GM21360 (cell line): Measurements from ENCODE around the gene PDE11A.
"Not testable (repeated sequence)": the region's sequence is repeated elsewhere in the genome, so short reads cannot be mapped to it uniquely, and the experiment has no call there.

Experiments
- ATAC-seq: cut with Tn5 transposase; IDR thresholded peaks from one replicate; pipeline ENCODE4 v1.9.1; 2021; ENCODE audit warnings: mild to moderate bottlenecking, moderate library complexity; ENCODE audit not compliant: unreplicated experiment

Gene PDE11A

GRCh38 chr2:178012639-178013038 lies 59.9 kb downstream of the PDE11A start:
- no peak for ATAC-seq

- no peak for ATAC-seq
Measured at GRCh38 chr2:178009813-178010212, 62.8 kb downstream of the PDE11A start.

GRCh38 chr2:178008636-178009289 lies 63.8 kb downstream of the PDE11A start:
- ATAC-seq = no peak

GRCh38 chr2:178006710-178007109 lies 65.9 kb downstream of the PDE11A start:
- ATAC-seq = no peak

- no peak for ATAC-seq
Measured at GRCh38 chr2:178005756-178006155, 66.8 kb downstream of the PDE11A start.

- no peak for ATAC-seq
Measured at GRCh38 chr2:178002038-178002437, 70.5 kb downstream of the PDE11A start.

GRCh38 chr2:177998996-177999395 lies 73.6 kb downstream of the PDE11A start:
- ATAC-seq = no peak

- no peak for ATAC-seq
Measured at GRCh38 chr2:177998006-177998405, 74.6 kb downstream of the PDE11A start.

GRCh38 chr2:177992992-177993391 lies 79.6 kb downstream of the PDE11A start:
- no peak for ATAC-seq

GRCh38 chr2:177989029-177989885 lies 83.3 kb downstream of the PDE11A start:
- no peak for ATAC-seq

GRCh38 chr2:177984749-177985148 lies 87.8 kb downstream of the PDE11A start:
- ATAC-seq = no peak

GRCh38 chr2:177983183-177983788 lies 89.3 kb downstream of the PDE11A start:
- ATAC-seq = peak; percentile 57

GRCh38 chr2:177972782-177973181 lies 99.8 kb downstream of the PDE11A start:
- no peak for ATAC-seq

GRCh38 chr2:177972123-177972522 lies 100.5 kb downstream of the PDE11A start:
- ATAC-seq = no peak

- no peak for ATAC-seq
Measured at GRCh38 chr2:177970670-177971454, 101.7 kb downstream of the PDE11A start.

GRCh38 chr2:177964892-177965291 lies 107.7 kb downstream of the PDE11A start:
- ATAC-seq = no peak

- no peak for ATAC-seq
Measured at GRCh38 chr2:177952151-177952550, 120.4 kb downstream of the PDE11A start.

GRCh38 chr2:177947598-177947997 lies 125.0 kb downstream of the PDE11A start:
- ATAC-seq = not testable (repeated sequence)

GRCh38 chr2:177944530-177944929 lies 128.0 kb downstream of the PDE11A start:
- not testable (repeated sequence) for ATAC-seq

GRCh38 chr2:177942731-177943130 lies 129.8 kb downstream of the PDE11A start:
- ATAC-seq = no peak

GRCh38 chr2:177939211-177939610 lies 133.4 kb downstream of the PDE11A start:
- ATAC-seq = no peak
